ENCODE data around the gene TCHP. TPM values are rescaled to one million over a fixed set of nuclear protein-coding genes. Genes with fewer than 3 reads are reported as not detected.

TCHP gene
- total and polyA plus RNA-seq, 2 experiments from 2014 or later, result 3.1 to 6.2 TPM

GRCh38 chr12:109949089-109949488, 49.0 kb downstream of the TCHP start:
- Histone ChIP-seq H3F3A (replicated peaks; ENCODE audit: low read depth) (0 out of 2 replicates have a peak, but pooled peaks cover 3% of the 10 kb centered on the region), H2AFZ (no peak overlapping the region), H3K4me3 (no peak overlapping the region), H3K36me3 (ENCODE audit: insufficient read depth) (peaks cover 9% of the 10 kb centered on the region; the same call in 1 of the 2 replicates), H3K4me2 (no peak overlapping the region), H3K27me3 (ENCODE audit: insufficient read depth) (no peaks in the 10 kb centered on the region), H3K4me1 (ENCODE audit: insufficient read depth) (peaks cover 18% of the 10 kb centered on the region), H3K9me2 (ENCODE audit: insufficient read depth) (no peaks in the 10 kb centered on the region), H4K20me1 (replicated peaks; ENCODE audit: insufficient read depth) (no peaks in the 10 kb centered on the region; the same call in 1 of the 2 replicates), H3K27ac (ENCODE audit: low read depth) (no peak overlapping the region), H3K79me2 (replicated peaks; ENCODE audit: insufficient read depth) (no peaks in the 10 kb centered on the region)
- Mint-ChIP-seq H3K36me3 (ENCODE audit: low read depth) (peaks cover 16% of the 10 kb centered on the region), H3K9me3 (no peaks in the 10 kb centered on the region), H3K27ac (no peak overlapping the region), H3K27me3 (ENCODE audit: insufficient read depth, low read depth, poor library complexity) (peaks cover 4% of the 10 kb centered on the region), H3K4me1 (peaks cover 43% of the 10 kb centered on the region), H3K4me3 (no peak overlapping the region)
- ATAC-seq (no peak), DNase-seq (ENCODE audit: low spot score) (no peak)
- TF ChIP-seq ZNF114 (CRISPR knock-in tag; IDR thresholded peaks at IDR 0.05) (no peak), CTCF (conservative IDR thresholded peaks at IDR 0.05; ENCODE audit: low read depth in 2 of 2) (no peak), ZNF331 (CRISPR knock-in tag; IDR thresholded peaks at IDR 0.05; ENCODE audit: low read depth) (no peak), EZH2 (IDR thresholded peaks at IDR 0.05; ENCODE audit: low read depth, unreplicated experiment) (no peak), STAT1 (IDR thresholded peaks at IDR 0.05; ENCODE audit: unreplicated experiment) (no peak), NANOG (IDR thresholded peaks at IDR 0.05; ENCODE audit: borderline replicate concordance) (no peak), ZNF462 (CRISPR knock-in tag; IDR thresholded peaks at IDR 0.05) (no peak), REST (IDR thresholded peaks at IDR 0.05; ENCODE audit: unreplicated experiment) (no peak), CREB1 (CRISPR knock-in tag; IDR thresholded peaks at IDR 0.05; ENCODE audit: low read depth) (no peak), JUNB (IDR thresholded peaks at IDR 0.05; ENCODE audit: unreplicated experiment) (no peak), ETS1 (IDR thresholded peaks at IDR 0.05) (no peak), POLR2AphosphoS5 (IDR thresholded peaks at IDR 0.05; ENCODE audit: low read depth) (no peak), EZH2phosphoT487 (IDR thresholded peaks at IDR 0.05; ENCODE audit: unreplicated experiment) (no peak)
